Measurements from ENCODE around the gene ANKS1B. TPM values are rescaled to one million over a fixed set of nuclear protein-coding genes. Genes with fewer than 3 reads are reported as not detected.

Gene ANKS1B
- total RNA-seq, 1 donor from 2014 or later: 2.4 TPM

GRCh38 chr12:98948343-98948949 lies 1036.3 kb downstream of the ANKS1B start:
- FAIRE-seq (no peak), DNase-seq (ENCODE audit: low read depth) (no peak)
- Histone ChIP-seq H3K4me3 (ENCODE audit: insufficient read depth, low read depth, low read length) (no peak overlapping the region), H2AFZ (ENCODE audit: low read depth, low read length) (no peak overlapping the region), H3K4me2 (ENCODE audit: low read length) (no peak overlapping the region), H3K79me2 (ENCODE audit: insufficient read depth, low read length) (no peaks in the 10 kb centered on the region), H3K4me1 (ENCODE audit: insufficient read depth, low read length) (no peaks in the 10 kb centered on the region), H3K27me3 (ENCODE audit: insufficient read depth, low read length) (no peaks in the 10 kb centered on the region), H3K27ac (ENCODE audit: low read depth, low read length) (no peak overlapping the region), H3K9ac (ENCODE audit: low read length) (no peak overlapping the region), H3K9me3 (ENCODE audit: insufficient read depth, low read depth, low read length) (no peaks in the 10 kb centered on the region), H3K36me3 (ENCODE audit: insufficient read depth, low read length) (no peaks in the 10 kb centered on the region), H4K20me1 (ENCODE audit: insufficient read depth, low read length) (no peaks in the 10 kb centered on the region)
- H3K9me3 Mint-ChIP-seq (ENCODE audit: unreplicated experiment): no peaks in the 10 kb centered on the region
- TF ChIP-seq EZH2 (IDR thresholded peaks at IDR 0.05; ENCODE audit: insufficient read depth, low read length) (no peak), CTCF (IDR thresholded peaks at IDR 0.05; ENCODE audit: insufficient read depth, low read depth, low read length) (no peak)
- H3K4me1 Mint-ChIP-seq (ENCODE audit: low read depth, unreplicated experiment): peaks cover 4% of the 10 kb centered on the region
- peaks cover 2% of the 10 kb centered on the region for H3K27me3 Mint-ChIP-seq (ENCODE audit: low read depth, unreplicated experiment)
- no peak overlapping the region for H3K27ac Mint-ChIP-seq (ENCODE audit: unreplicated experiment)
- no peaks in the 10 kb centered on the region for H3K36me3 Mint-ChIP-seq (ENCODE audit: low read depth, unreplicated experiment)
- no peak overlapping the region for H3K4me3 Mint-ChIP-seq (ENCODE audit: unreplicated experiment)

- Histone ChIP-seq H4K20me1 (ENCODE audit: insufficient read depth, low read length) (no peaks in the 10 kb centered on the region), H3K36me3 (ENCODE audit: insufficient read depth, low read length) (no peaks in the 10 kb centered on the region), H3K4me2 (ENCODE audit: low read length) (no peak overlapping the region), H3K9ac (ENCODE audit: low read length) (no peak overlapping the region), H2AFZ (ENCODE audit: low read depth, low read length) (no peak overlapping the region), H3K27ac (ENCODE audit: low read depth, low read length) (no peak overlapping the region), H3K79me2 (ENCODE audit: insufficient read depth, low read length) (no peaks in the 10 kb centered on the region), H3K9me3 (ENCODE audit: insufficient read depth, low read depth, low read length) (no peaks in the 10 kb centered on the region), H3K4me3 (ENCODE audit: insufficient read depth, low read depth, low read length) (no peak overlapping the region), H3K4me1 (ENCODE audit: insufficient read depth, low read length) (no peaks in the 10 kb centered on the region), H3K27me3 (ENCODE audit: insufficient read depth, low read length) (no peaks in the 10 kb centered on the region)
- DNase-seq (ENCODE audit: low read depth): no peak
- Mint-ChIP-seq H3K36me3 (ENCODE audit: low read depth, unreplicated experiment) (no peaks in the 10 kb centered on the region), H3K4me1 (ENCODE audit: low read depth, unreplicated experiment) (no peaks in the 10 kb centered on the region), H3K27me3 (ENCODE audit: low read depth, unreplicated experiment) (peaks cover 2% of the 10 kb centered on the region), H3K9me3 (ENCODE audit: unreplicated experiment) (no peaks in the 10 kb centered on the region), H3K4me3 (ENCODE audit: unreplicated experiment) (no peak overlapping the region), H3K27ac (ENCODE audit: unreplicated experiment) (no peak overlapping the region)
- no peak for TF ChIP-seq CTCF (IDR thresholded peaks at IDR 0.05; ENCODE audit: insufficient read depth, low read depth, low read length)
- no peak for TF ChIP-seq EZH2 (IDR thresholded peaks at IDR 0.05; ENCODE audit: insufficient read depth, low read length)
- FAIRE-seq: no peak
Observed at GRCh38 chr12:98945864-98946263, 1038.9 kb downstream of the ANKS1B start.

GRCh38 chr12:98939926-98940325 lies 1044.8 kb downstream of the ANKS1B start:
- H3K27ac ChIP-seq (ENCODE audit: low read depth, low read length): no peak overlapping the region
- DNase-seq (ENCODE audit: low read depth): no peak
- peaks cover 7% of the 10 kb centered on the region for H3K9me3 Mint-ChIP-seq (ENCODE audit: unreplicated experiment)
- no peak overlapping the region for H3K9ac ChIP-seq (ENCODE audit: low read length)
- H4K20me1 ChIP-seq (ENCODE audit: insufficient read depth, low read length): no peaks in the 10 kb centered on the region
- TF ChIP-seq EZH2 (IDR thresholded peaks at IDR 0.05; ENCODE audit: insufficient read depth, low read length): no peak
- H3K4me1 ChIP-seq (ENCODE audit: insufficient read depth, low read length): no peaks in the 10 kb centered on the region
- peaks cover 4% of the 10 kb centered on the region for H3K4me1 Mint-ChIP-seq (ENCODE audit: low read depth, unreplicated experiment)
- FAIRE-seq: no peak
- no peak overlapping the region for H3K4me3 ChIP-seq (ENCODE audit: insufficient read depth, low read depth, low read length)
- no peaks in the 10 kb centered on the region for H3K27me3 Mint-ChIP-seq (ENCODE audit: low read depth, unreplicated experiment)
- no peak overlapping the region for H3K4me3 Mint-ChIP-seq (ENCODE audit: unreplicated experiment)
- no peak overlapping the region for H2AFZ ChIP-seq (ENCODE audit: low read depth, low read length)
- no peaks in the 10 kb centered on the region for H3K36me3 Mint-ChIP-seq (ENCODE audit: low read depth, unreplicated experiment)
- no peak overlapping the region for H3K4me2 ChIP-seq (ENCODE audit: low read length)
- no peaks in the 10 kb centered on the region for H3K27me3 ChIP-seq (ENCODE audit: insufficient read depth, low read length)
- no peak overlapping the region for H3K27ac Mint-ChIP-seq (ENCODE audit: unreplicated experiment)
- no peaks in the 10 kb centered on the region for H3K9me3 ChIP-seq (ENCODE audit: insufficient read depth, low read depth, low read length)
- H3K36me3 ChIP-seq (ENCODE audit: insufficient read depth, low read length): no peaks in the 10 kb centered on the region
- no peaks in the 10 kb centered on the region for H3K79me2 ChIP-seq (ENCODE audit: insufficient read depth, low read length)
